LNCAP (cell line): ENCODE measurements around the gene PPWD1.

Experiments used
- CTCF ChIP-seq: fragments of 450-650 bp; IDR thresholded peaks from 2 replicates; pipeline ENCODE4 v1.5.1; 2017; ENCODE audit warnings: mild to moderate bottlenecking

PPWD1 gene

GRCh38 chr5:65624571-65625555 lies 61.8 kb downstream of the PPWD1 start, which contains the start of the genes SHLD3 and TRAPPC13:
SHLD3 (plus strand) TSS chr5:65625027; CDS start chr5:65629588, 4,561 bp downstream.
TRAPPC13 (plus strand) TSS chr5:65625027; CDS start chr5:65625061, 34 bp downstream.
- no peak for TF ChIP-seq CTCF

- TF ChIP-seq CTCF, result no peak
Observed at GRCh38 chr5:65625743-65626142, 62.6 kb downstream of the PPWD1 start.

GRCh38 chr5:65630981-65631380 lies 67.9 kb downstream of the PPWD1 start:
- TF ChIP-seq CTCF, result no peak
